Activated CD4-positive, alpha-beta T cell treated with anti-CD3 and anti-CD28 coated beads for 48 hours (primary cell): Measurements from ENCODE around the gene EMID1.

ENCODE experiments used
- DNase-seq: peaks from one replicate; pipeline ENCODE4 v3.0.0-alpha.2; 2020

The EMID1 gene

GRCh38 chr22:29195118-29195963, 10.4 kb upstream of the EMID1 start:
- no peak for DNase-seq

GRCh38 chr22:29195964-29196666, 9.6 kb upstream of the EMID1 start:
- DNase-seq: no peak

- no peak for DNase-seq
Observed at GRCh38 chr22:29197096-29197495, 8.6 kb upstream of the EMID1 start.

GRCh38 chr22:29198240-29198639, 7.5 kb upstream of the EMID1 start:
- no peak for DNase-seq

- DNase-seq: no peak
Observed at GRCh38 chr22:29199702-29200400, 5.8 kb upstream of the EMID1 start.

GRCh38 chr22:29200901-29201300, 4.8 kb upstream of the EMID1 start:
- DNase-seq: no peak

GRCh38 chr22:29201782-29202181, 3.9 kb upstream of the EMID1 start:
- DNase-seq: no peak

- peak; percentile 74 for DNase-seq
Observed at GRCh38 chr22:29202212-29203192, 3.2 kb upstream of the EMID1 start.

- DNase-seq: no peak
Observed at GRCh38 chr22:29203488-29204454, 1.9 kb upstream of the EMID1 start.

GRCh38 chr22:29204455-29205183, 1.1 kb upstream of the EMID1 start:
- DNase-seq: no peak

GRCh38 chr22:29205252-29205593, 473 bp upstream of the EMID1 start:
- DNase-seq: no peak

GRCh38 chr22:29206372-29207242, 911 bp downstream of the EMID1 start:
- DNase-seq: no peak

- DNase-seq: no peak
Observed at GRCh38 chr22:29207243-29207550, 1.5 kb downstream of the EMID1 start.

- DNase-seq: no peak
Observed at GRCh38 chr22:29207562-29208501, 2.1 kb downstream of the EMID1 start.

- no peak for DNase-seq
Observed at GRCh38 chr22:29208502-29208862, 2.8 kb downstream of the EMID1 start.

- DNase-seq: no peak
Observed at GRCh38 chr22:29208879-29209623, 3.4 kb downstream of the EMID1 start.

- DNase-seq: no peak
Observed at GRCh38 chr22:29209624-29209929, 3.9 kb downstream of the EMID1 start.

GRCh38 chr22:29211066-29211465, 5.4 kb downstream of the EMID1 start:
- no peak for DNase-seq
